BLaER1 (cell line): Measurements from ENCODE around the gene ENAH.
"Not testable (repeated sequence)": the region's sequence is repeated elsewhere in the genome, so short reads cannot be mapped to it uniquely, and the experiment has no call there.

Experiments used
- H3K27ac ChIP-seq: shearing (Covaris generic); formaldehyde crosslinking; 2 replicates; pipeline ENCODE4 v1.8.1; 2022
- H3K27me3 ChIP-seq: shearing (Covaris generic); formaldehyde crosslinking; 2 replicates; pipeline ENCODE4 v1.8.1; 2022
- H3K36me3 ChIP-seq: shearing (Covaris generic); formaldehyde crosslinking; 2 replicates; pipeline ENCODE4 v1.8.1; 2022
- H3K4me1 ChIP-seq: shearing (Covaris generic); formaldehyde crosslinking; 2 replicates; pipeline ENCODE4 v1.8.1; 2022
- H3K4me2 ChIP-seq: shearing (Covaris generic); formaldehyde crosslinking; 2 replicates; pipeline ENCODE4 v1.8.1; 2022
- H3K4me3 ChIP-seq: shearing (Covaris generic); formaldehyde crosslinking; 2 replicates; pipeline ENCODE4 v1.8.1; 2022
- H3K9ac ChIP-seq: shearing (Covaris generic); formaldehyde crosslinking; 2 replicates; pipeline ENCODE4 v1.8.1; 2022
- H3K9me3 ChIP-seq: shearing (Covaris generic); formaldehyde crosslinking; 2 replicates; pipeline ENCODE4 v1.8.1; 2022
- H4K20me1 ChIP-seq: shearing (Covaris generic); formaldehyde crosslinking; 2 replicates; pipeline ENCODE4 v1.8.1; 2022
- Cebpa-rat ChIP-seq: shearing (Covaris generic); IDR thresholded peaks from 2 replicates; pipeline ENCODE4 v1.8.1; 2022

Gene ENAH

DNA sequence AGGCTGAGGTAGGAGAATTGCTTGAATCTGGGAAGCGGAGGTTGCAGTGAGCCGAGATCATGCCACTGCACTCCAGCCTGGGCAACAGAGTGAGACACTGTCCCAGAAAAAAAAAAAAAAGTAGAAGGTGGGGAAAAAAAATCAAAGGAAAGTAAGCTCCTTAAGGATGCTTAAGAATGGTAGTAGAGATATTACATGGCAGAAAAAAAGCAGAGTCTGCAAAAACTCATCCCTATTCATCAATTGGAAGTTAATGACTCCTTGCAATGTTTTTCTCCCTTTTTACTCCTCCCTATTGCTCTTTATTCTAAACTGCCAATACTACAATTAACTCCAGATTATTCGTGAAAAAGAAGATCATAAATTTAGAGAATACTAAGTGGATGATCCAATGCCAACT lies 23.4 kb downstream of the ENAH start:
- Histone ChIP-seq H4K20me1 (peaks cover 30% of the 10 kb centered on the region; the same call in 1 of the 2 replicates), H3K4me1 (peaks cover 22% of the 10 kb centered on the region), H3K27ac (no peak overlapping the region), H3K9ac (no peak overlapping the region), H3K9me3 (no peaks in the 10 kb centered on the region), H3K4me3 (no peak overlapping the region), H3K4me2 (no peak overlapping the region), H3K36me3 (peaks cover 13% of the 10 kb centered on the region; the same call in 1 of the 2 replicates), H3K27me3 (no peaks in the 10 kb centered on the region)
- no peak for TF ChIP-seq Cebpa-rat

DNA sequence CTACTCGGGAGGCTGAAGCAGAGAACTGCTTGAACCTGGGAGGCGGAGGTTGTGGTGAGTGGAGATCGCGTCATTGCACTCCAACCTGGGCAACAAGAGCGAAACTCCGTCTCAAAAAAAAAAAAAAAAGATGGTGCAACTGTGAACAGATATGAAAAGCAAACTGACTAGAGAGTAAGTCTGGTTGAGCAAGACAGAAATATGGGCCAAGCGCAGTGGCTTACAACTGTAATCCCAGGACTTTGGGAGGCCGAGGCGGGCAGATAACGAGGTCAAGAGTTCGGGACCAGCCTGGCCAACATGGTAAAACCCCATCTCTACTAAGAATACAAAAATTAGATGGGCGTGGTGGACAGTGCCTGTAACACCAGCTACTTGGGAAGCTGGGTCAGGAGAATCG lies 24.1 kb downstream of the ENAH start:
- Histone ChIP-seq H3K4me1 (peaks cover 22% of the 10 kb centered on the region), H3K36me3 (peaks cover 13% of the 10 kb centered on the region; the same call in 1 of the 2 replicates), H4K20me1 (peaks cover 30% of the 10 kb centered on the region; the same call in 1 of the 2 replicates)
- H3K4me3 ChIP-seq, H3K9ac ChIP-seq, H3K27ac ChIP-seq, H3K4me2 ChIP-seq, H3K9me3 ChIP-seq, H3K27me3 ChIP-seq: not testable (repeated sequence)

DNA sequence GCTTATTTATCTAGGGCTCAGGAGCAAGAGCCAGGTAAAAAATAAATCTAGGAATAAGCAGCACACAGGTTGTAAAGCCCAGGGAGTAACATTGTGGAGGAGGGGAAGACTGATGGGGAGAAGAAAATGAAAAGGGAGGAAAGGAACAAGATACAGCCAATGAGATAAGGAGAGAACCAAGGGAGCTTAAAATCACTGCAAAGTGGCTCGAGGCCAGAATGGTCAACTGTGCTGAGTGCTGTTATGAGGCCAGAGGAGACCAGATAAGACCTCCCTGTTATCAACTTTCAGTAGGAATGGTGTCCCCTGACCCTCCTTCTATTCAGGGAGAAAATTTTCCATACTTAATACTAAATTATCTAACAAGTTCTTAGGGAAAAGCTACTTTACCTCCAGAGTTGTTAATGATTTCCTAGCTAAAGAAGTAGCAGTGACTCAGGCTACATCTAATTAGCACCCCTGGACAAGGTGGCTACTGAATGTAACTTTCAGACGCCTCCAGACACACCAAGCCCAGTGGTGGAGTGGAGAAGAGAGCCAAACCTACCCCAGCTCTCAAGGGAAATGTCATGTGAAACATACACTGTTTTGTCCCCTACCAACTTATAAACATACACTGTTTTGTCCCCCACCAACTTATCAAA lies 25.5 kb downstream of the ENAH start:
- Histone ChIP-seq H3K9me3 (peaks cover 10% of the 10 kb centered on the region), H3K4me2 (peak overlapping the region; percentile 31), H3K9ac (no peak overlapping the region), H3K4me1 (peaks cover 22% of the 10 kb centered on the region), H3K27ac (no peak overlapping the region), H3K4me3 (no peak overlapping the region), H3K27me3 (no peaks in the 10 kb centered on the region), H4K20me1 (peaks cover 21% of the 10 kb centered on the region; the same call in 1 of the 2 replicates), H3K36me3 (peaks cover 17% of the 10 kb centered on the region)
- TF ChIP-seq Cebpa-rat, result no peak

GRCh38 chr1:225626698-225627097 lies 26.2 kb downstream of the ENAH start:
- Histone ChIP-seq H3K4me2 (peak overlapping the region; percentile 31), H3K27me3 (no peaks in the 10 kb centered on the region), H3K9me3 (peaks cover 16% of the 10 kb centered on the region), H4K20me1 (peaks cover 16% of the 10 kb centered on the region; the same call in 1 of the 2 replicates), H3K4me3 (no peak overlapping the region), H3K9ac (no peak overlapping the region), H3K36me3 (peaks cover 20% of the 10 kb centered on the region), H3K27ac (no peak overlapping the region), H3K4me1 (peaks cover 22% of the 10 kb centered on the region)
- no peak for TF ChIP-seq Cebpa-rat

DNA sequence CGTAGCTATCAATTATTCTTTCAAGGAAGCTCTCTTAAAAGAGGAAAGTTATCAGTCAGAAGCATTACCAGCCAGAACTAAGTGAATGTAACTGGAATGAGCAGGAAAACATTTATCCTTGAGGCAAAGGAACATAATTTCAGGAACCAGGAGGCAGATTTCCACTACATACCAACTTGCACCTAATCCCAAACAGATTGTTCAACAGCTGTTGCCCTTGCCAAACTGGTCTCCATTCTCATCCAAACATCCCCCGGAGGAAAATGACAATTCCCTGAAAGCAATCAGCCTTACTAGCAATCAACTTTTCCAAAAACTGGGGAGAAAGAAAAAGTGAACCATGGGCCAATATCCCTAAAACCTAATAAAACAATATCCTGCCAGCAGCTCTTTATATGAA lies 35.0 kb downstream of the ENAH start:
- no peaks in the 10 kb centered on the region for H3K27me3 ChIP-seq
- H3K4me2 ChIP-seq, result no peak overlapping the region
- H3K27ac ChIP-seq, result no peak overlapping the region

DNA sequence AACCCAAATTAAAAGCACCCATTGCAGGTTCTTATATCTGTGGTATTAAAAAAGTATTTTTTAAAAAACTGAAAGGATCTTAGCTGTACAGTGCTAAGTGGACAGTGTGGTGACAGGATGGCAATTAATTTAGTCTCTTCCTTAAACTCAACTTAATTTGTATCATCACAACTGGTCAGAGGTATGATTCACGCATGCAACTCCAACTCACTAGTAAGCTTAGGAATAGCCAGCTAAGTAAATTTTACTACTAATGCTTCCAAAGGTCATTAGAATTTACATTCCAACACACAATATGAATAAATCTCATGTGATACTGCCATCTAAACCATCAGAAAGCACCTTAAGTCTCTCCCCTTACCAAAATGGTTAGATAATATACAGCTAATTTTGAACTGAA lies 35.4 kb downstream of the ENAH start:
- peaks cover 47% of the 10 kb centered on the region for H3K9me3 ChIP-seq
- H4K20me1 ChIP-seq, result peaks cover 12% of the 10 kb centered on the region; the same call in 1 of the 2 replicates
- H3K27ac ChIP-seq, result no peak overlapping the region
- no peak overlapping the region for H3K9ac ChIP-seq
- TF ChIP-seq Cebpa-rat, result no peak
- no peaks in the 10 kb centered on the region for H3K4me1 ChIP-seq
- H3K27me3 ChIP-seq, result no peaks in the 10 kb centered on the region
- H3K36me3 ChIP-seq, result peaks cover 8% of the 10 kb centered on the region
- no peak overlapping the region for H3K4me2 ChIP-seq
- no peak overlapping the region for H3K4me3 ChIP-seq

More for the DNA sequence above, 35.0 kb downstream of the ENAH start:
- Histone ChIP-seq H3K36me3 (peaks cover 11% of the 10 kb centered on the region), H3K4me1 (no peaks in the 10 kb centered on the region), H4K20me1 (peaks cover 12% of the 10 kb centered on the region; the same call in 1 of the 2 replicates), H3K9ac (no peak overlapping the region), H3K4me3 (no peak overlapping the region), H3K9me3 (peaks cover 50% of the 10 kb centered on the region)
- no peak for TF ChIP-seq Cebpa-rat

- H3K27me3 ChIP-seq, H3K4me2 ChIP-seq, H3K36me3 ChIP-seq, H3K4me3 ChIP-seq, H3K9ac ChIP-seq, H3K27ac ChIP-seq, H3K4me1 ChIP-seq: not testable (repeated sequence)
- peaks cover 50% of the 10 kb centered on the region for H3K9me3 ChIP-seq
- H4K20me1 ChIP-seq, result peaks cover 12% of the 10 kb centered on the region; the same call in 1 of the 2 replicates
Measured at GRCh38 chr1:225615403-225615790, 37.5 kb downstream of the ENAH start.

DNA sequence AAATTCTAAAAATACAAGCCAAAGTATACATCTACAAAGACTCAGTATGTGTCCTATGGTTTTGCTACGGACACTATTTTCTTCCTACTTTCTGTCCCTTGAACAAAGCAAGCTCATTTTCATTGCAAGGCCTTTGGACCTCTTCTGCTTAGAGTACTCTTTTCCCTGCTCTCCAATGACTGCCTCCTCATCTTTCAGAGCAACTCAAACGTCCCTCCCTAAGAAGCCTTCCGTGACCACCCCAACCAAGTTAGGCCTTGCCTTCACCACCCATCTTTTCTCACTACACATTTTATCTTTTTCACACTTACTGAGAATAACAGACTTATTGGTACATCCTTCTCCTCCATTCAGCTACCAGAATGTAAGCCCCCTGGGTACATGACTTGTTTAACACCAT lies 39.9 kb downstream of the ENAH start:
- H3K4me2 ChIP-seq, result no peak overlapping the region
- peaks cover 13% of the 10 kb centered on the region for H4K20me1 ChIP-seq
- no peak overlapping the region for H3K27ac ChIP-seq

DNA sequence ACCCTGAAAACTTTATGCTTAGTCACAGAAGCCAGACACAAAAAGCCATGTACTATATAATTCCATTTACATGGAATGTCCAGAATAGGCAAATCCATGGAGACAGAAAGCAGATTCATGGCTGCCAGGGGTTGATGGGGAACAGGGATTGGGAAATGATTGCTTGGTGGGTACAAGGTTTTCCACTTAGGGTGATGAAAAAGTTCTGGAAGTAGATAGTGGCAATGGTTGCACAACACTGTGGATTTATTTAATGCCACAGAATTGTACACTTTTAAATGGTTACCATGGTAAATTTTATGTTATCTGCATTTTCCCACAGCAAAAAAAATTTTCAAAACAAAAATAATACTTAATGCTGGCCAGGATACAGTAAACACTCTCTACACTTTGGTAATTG lies 40.6 kb downstream of the ENAH start:
- peaks cover 4% of the 10 kb centered on the region; the same call in 1 of the 2 replicates for H3K36me3 ChIP-seq
- peaks cover 17% of the 10 kb centered on the region for H4K20me1 ChIP-seq
- H3K27me3 ChIP-seq, result no peaks in the 10 kb centered on the region
- H3K27ac ChIP-seq, result no peak overlapping the region
- peaks cover 45% of the 10 kb centered on the region for H3K9me3 ChIP-seq
- H3K4me1 ChIP-seq, result no peaks in the 10 kb centered on the region
- TF ChIP-seq Cebpa-rat, result no peak
- H3K9ac ChIP-seq, result no peak overlapping the region
- H3K4me2 ChIP-seq, result no peak overlapping the region
- H3K4me3 ChIP-seq, result no peak overlapping the region

More for the DNA sequence above, 39.9 kb downstream of the ENAH start:
- H3K4me3 ChIP-seq, result no peak overlapping the region
- no peak for TF ChIP-seq Cebpa-rat
- H3K9me3 ChIP-seq, result peaks cover 45% of the 10 kb centered on the region
- no peaks in the 10 kb centered on the region for H3K27me3 ChIP-seq
- peaks cover 4% of the 10 kb centered on the region; the same call in 1 of the 2 replicates for H3K36me3 ChIP-seq
- no peak overlapping the region for H3K9ac ChIP-seq
- H3K4me1 ChIP-seq, result no peaks in the 10 kb centered on the region

- TF ChIP-seq Cebpa-rat, result no peak
- Histone ChIP-seq H3K27ac (no peak overlapping the region), H3K4me2 (no peak overlapping the region), H4K20me1 (peaks cover 21% of the 10 kb centered on the region), H3K4me1 (no peaks in the 10 kb centered on the region), H3K9ac (no peak overlapping the region), H3K4me3 (no peak overlapping the region), H3K9me3 (peaks cover 41% of the 10 kb centered on the region), H3K27me3 (no peaks in the 10 kb centered on the region), H3K36me3 (peaks cover 2% of the 10 kb centered on the region; the same call in 1 of the 2 replicates)
Measured at GRCh38 chr1:225611537-225612223, 41.2 kb downstream of the ENAH start.
